Ovary (tissue), 9 donors: ENCODE data around the gene ANTXR1. TPM values are rescaled to one million over a fixed set of nuclear protein-coding genes. Genes with fewer than 3 reads are reported as not detected.

Experiments used
- DNase-seq, 5 donors: peaks; one replicate each; pipeline ENCODE4 v3.0.0-alpha.2; 2019 to 2020
- H3K27ac ChIP-seq, 2 donors: fragments of 200-600 bp; one replicate each; pipeline versions ENCODE4 v1.5.1 to v1.8.0; 2019 to 2022
- H3K27me3 ChIP-seq: fragments of 200-600 bp; one replicate; pipeline ENCODE4 v1.8.0; 2022
- H3K36me3 ChIP-seq: fragments of 200-600 bp; sonication (generic); one replicate; pipeline ENCODE4 v1.5.1; 2019
- H3K4me1 ChIP-seq: one replicate; pipeline ENCODE4 v1.8.1; 2013; ENCODE audit warnings: mild to moderate bottlenecking, moderate library complexity; ENCODE audit not compliant: insufficient read depth
- H3K4me3 ChIP-seq: fragments of 200-600 bp; sonication (generic); one replicate; pipeline ENCODE4 v1.5.1; 2017
- H3K9me3 ChIP-seq, 2 donors: fragments of 200-600 bp in 1 of 2; sonication (generic) in 1 of 2; one replicate each; pipeline versions ENCODE4 v1.5.1 to v1.8.1; 2013 to 2019; ENCODE audit warnings: mild to moderate bottlenecking in 1 of 2, moderate library complexity in 1 of 2
- EP300 ChIP-seq: sonication (generic); formaldehyde crosslinking; IDR thresholded peaks from one replicate; pipeline ENCODE4 v1.6.1; 2017; ENCODE audit warnings: antibody characterized with exemption
- POLR2A ChIP-seq: fragments of 450-650 bp; IDR thresholded peaks from one replicate; pipeline ENCODE4 v1.6.1; 2017; ENCODE audit warnings: antibody characterized with exemption, mild to moderate bottlenecking, moderate library complexity
- WGBS, 3 donors: extraction: QIAGEN DNeasy Blood & Tissue Kit in 1 of 3; methylation state at CpG; one replicate each; pipeline versions ENCODE4 v1.1.5 to v1.1.7; 2013 to 2017; 5-methylcytosine and 5-hydroxymethylcytosine counted together
- intact Hi-C, 4 donors: fragments of 100-400 bp; cut with DNase I; formaldehyde crosslinking; loops; one replicate each; pipeline versions ENCODE4 v1.11.0 to v1.15.1; 2022 to 2023
- polyA plus RNA-seq, 2 donors: library from polyadenylated mRNA; stranded (reverse); fragments of 200-250 nt in 1 of 2; fragments of 350-450 nt in 1 of 2; fragmentation: Illumina TruSeq in 1 of 2; extraction: RNeasy Lipid Tissue Mini Kit (QIAGEN cat#74804) in 1 of 2; gene quantifications; one replicate each; pipeline ENCODE4 v1.2.3, GENCODE V29; 2013 to 2014
- total RNA-seq, 7 donors: library from RNA; depleted of rRNA in 2 of 7; stranded (reverse); fragments of >200 nt in 2 of 7; fragmentation: NEBNext Ultra II Directional in 3 of 7; extraction: Animal tissue kit (Norgen Biotek cat#: 25700) in 3 of 7; gene quantifications; one replicate each; pipeline versions ENCODE4 v1.1.0 to v1.2.4, GENCODE V29; 2016 to 2023
- TF ChIP-seq, protein P1 (sequence below), 3 donors: fragments of 450-650 bp in 2 of 3; fragments of 200-600 bp in 1 of 3; IDR thresholded peaks; one replicate each; pipeline versions ENCODE4 v1.5.1 to v1.8.0; 2016 to 2022; ENCODE audit warnings: antibody characterized with exemption in 3 of 3, mild to moderate bottlenecking in 1 of 3
- donor health status: DM: no; HTN: no; CAD: no; lungs with moderate emphysema.
- donor health status: DM: no; HTN: no; CAD: no.
- donor health status: Bipolar disorder and iron deficiency.
- donor health status: DM: yes; HTN: yes; CAD: no.
- donor health status: DM: no; HTN: no; CAD: no.
- donor health status: DM: yes; HTN: yes; CAD: no.

The ANTXR1 gene
- total and polyA plus RNA-seq, 9 donors, result 73.0 to 276 (median 152) TPM

DNA sequence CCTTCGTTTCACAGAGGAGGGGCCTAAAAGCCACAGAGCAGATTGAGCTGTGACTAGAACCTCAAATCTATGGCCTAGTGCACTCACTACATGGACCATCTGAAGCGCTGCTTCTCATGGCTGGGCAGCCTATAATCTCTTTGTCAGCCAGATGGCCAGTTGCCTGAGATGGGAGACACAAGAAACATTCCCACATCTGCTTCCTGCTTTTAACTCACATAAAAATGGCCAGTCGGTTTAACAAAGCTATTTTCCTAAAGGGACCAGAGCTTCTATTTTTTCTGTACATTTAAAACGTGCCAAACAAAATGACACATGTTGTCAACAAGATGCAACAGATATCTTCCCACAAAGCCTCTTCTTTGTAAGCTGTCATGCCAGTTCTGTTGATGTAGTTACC, 200.2 kb downstream of the ANTXR1 start:
- Histone ChIP-seq H3K36me3 (no peaks in the 10 kb centered on the region), H3K27me3 (no peaks in the 10 kb centered on the region), H3K4me3 (no peak overlapping the region), H3K9me3 (no peaks in the 10 kb centered on the region), H3K4me1 (peaks cover 13% of the 10 kb centered on the region), H3K27ac (no peak overlapping the region)
- DNase-seq, result no peak
- intact Hi-C loops, result no loop called here
- 46 to 49% (median 49%) methylated on average over 4 of the region's 4 CpGs for WGBS, 3 donors
- no peak for TF ChIP-seq EP300
- TF ChIP-seq POLR2A, result no peak
- TF ChIP-seq, protein P1, sequence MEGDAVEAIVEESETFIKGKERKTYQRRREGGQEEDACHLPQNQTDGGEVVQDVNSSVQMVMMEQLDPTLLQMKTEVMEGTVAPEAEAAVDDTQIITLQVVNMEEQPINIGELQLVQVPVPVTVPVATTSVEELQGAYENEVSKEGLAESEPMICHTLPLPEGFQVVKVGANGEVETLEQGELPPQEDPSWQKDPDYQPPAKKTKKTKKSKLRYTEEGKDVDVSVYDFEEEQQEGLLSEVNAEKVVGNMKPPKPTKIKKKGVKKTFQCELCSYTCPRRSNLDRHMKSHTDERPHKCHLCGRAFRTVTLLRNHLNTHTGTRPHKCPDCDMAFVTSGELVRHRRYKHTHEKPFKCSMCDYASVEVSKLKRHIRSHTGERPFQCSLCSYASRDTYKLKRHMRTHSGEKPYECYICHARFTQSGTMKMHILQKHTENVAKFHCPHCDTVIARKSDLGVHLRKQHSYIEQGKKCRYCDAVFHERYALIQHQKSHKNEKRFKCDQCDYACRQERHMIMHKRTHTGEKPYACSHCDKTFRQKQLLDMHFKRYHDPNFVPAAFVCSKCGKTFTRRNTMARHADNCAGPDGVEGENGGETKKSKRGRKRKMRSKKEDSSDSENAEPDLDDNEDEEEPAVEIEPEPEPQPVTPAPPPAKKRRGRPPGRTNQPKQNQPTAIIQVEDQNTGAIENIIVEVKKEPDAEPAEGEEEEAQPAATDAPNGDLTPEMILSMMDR (IDR thresholded peaks at IDR 0.05), result no peak

DNA sequence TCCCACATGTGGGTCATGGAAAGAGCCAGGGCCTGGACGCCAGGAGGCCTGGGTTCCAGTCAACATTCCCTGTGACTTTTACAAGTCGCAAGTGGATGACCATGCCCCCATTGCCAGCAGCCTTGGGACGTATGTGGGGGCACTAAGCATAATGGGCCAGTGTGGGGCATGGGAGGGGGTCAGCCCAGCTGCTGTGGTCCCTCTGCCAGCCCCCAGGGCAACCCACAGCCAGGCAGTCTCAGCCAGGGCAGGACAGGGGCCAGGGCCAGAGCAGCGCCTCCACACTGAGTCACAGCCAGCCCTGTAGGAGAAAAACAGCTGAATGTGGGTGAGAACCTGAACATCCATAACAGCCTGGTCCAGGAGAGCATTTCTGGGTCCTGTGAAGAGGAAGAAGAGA, 200.8 kb downstream of the ANTXR1 start:
- WGBS, 3 donors, result 72 to 90% (median 87%) methylated on average over 4 of the region's 4 CpGs
- Histone ChIP-seq H3K27ac (no peak overlapping the region), H3K27me3 (no peaks in the 10 kb centered on the region), H3K4me1 (peaks cover 13% of the 10 kb centered on the region), H3K4me3 (no peak overlapping the region), H3K36me3 (no peaks in the 10 kb centered on the region), H3K9me3 (no peaks in the 10 kb centered on the region)
- no peak for DNase-seq
- TF ChIP-seq POLR2A, result no peak
- TF ChIP-seq EP300, result no peak
- TF ChIP-seq, protein P1 (IDR thresholded peaks at IDR 0.05), result no peak
- intact Hi-C loops, result no loop called here

DNA sequence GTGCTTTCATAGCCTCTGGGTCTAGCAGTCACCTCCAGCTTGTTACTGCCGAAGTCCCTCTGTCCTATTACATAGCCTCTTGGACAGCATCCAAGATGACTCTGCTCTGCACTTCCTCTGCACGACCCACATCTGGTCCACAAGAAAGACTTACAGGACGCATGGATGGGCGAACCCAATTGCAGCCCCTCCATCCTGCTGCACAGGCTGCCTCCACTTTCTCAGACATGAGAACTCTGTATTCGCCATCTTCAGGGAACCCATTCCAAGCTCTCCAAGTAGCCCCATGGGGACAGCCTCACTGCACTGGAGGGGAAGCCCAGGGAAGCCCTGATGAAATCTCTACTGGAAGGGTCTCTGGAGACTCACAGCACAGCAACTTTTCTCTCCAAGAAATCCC, 201.9 kb downstream of the ANTXR1 start:
- H3K9me3 ChIP-seq, result no peaks in the 10 kb centered on the region
- WGBS, 3 donors, result 66 to 74% (median 68%) methylated on average over 5 of the region's 5 CpGs
- intact Hi-C loops, result no loop called here
- TF ChIP-seq EP300 (no peak), POLR2A (no peak)
- TF ChIP-seq, protein P1 (IDR thresholded peaks at IDR 0.05), result no peak
- peaks cover 13% of the 10 kb centered on the region for H3K4me1 ChIP-seq
- no peaks in the 10 kb centered on the region for H3K36me3 ChIP-seq
- no peaks in the 10 kb centered on the region for H3K27me3 ChIP-seq
- no peak for DNase-seq
- no peak overlapping the region for H3K4me3 ChIP-seq
- no peak overlapping the region for H3K27ac ChIP-seq

DNA sequence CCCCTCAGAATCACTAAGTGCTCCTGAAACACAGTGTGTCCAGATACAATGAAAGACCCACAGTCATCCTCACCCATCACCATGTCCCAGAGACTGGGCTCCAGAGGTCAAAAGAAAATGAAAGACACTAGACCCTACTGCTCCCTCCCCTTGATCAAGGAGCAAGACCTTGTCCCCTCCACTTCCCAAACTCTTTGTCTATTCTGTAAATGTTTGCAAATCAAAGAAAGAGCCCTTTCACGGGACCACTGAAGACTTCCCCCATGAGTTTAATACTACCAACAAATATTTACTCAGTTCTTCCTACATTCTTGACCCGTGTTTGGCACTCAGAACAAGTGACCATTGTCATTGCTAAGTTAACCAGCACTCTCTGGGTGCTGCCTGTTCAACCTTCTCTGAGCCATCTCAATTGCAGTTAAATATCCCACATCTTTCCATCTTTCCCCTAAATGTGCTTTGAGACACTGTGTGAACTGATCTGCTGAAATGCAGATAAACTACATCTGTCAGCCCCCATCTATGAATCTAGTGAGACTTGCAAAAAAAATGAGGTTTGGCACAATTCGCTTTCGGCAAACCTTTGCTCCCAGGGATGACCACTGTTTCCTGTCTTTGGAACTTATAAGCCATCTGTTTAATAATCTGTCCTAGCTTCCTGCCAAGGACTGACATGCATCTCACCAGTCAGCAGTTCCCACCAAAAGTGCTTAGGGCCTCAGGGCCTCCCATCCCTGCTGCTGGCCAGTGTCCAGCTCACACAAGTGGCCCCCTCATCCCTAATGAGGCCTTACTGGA, 203.8 kb downstream of the ANTXR1 start:
- Histone ChIP-seq H3K9me3 (no peaks in the 10 kb centered on the region), H3K27ac (no peak overlapping the region), H3K4me1 (peaks cover 14% of the 10 kb centered on the region), H3K4me3 (no peak overlapping the region), H3K27me3 (no peaks in the 10 kb centered on the region), H3K36me3 (no peaks in the 10 kb centered on the region)
- DNase-seq, result no peak
- 64 to 80% (median 65%) methylated on average over 4 of the region's 4 CpGs for WGBS, 3 donors
- TF ChIP-seq, protein P1 (IDR thresholded peaks at IDR 0.05), result no peak
- TF ChIP-seq POLR2A (no peak), EP300 (no peak)
- intact Hi-C loops, result no loop called here
